ENCODE results near the gene KIF26B. TPM values are rescaled to one million over a fixed set of nuclear protein-coding genes. Genes with fewer than 3 reads are reported as not detected.
A peak's percentile ranks its signal among the peaks of the same experiment; 100 is the strongest.

The KIF26B gene
- total RNA-seq, 1 experiment from 2014 or later: 1.2 TPM

DNA sequence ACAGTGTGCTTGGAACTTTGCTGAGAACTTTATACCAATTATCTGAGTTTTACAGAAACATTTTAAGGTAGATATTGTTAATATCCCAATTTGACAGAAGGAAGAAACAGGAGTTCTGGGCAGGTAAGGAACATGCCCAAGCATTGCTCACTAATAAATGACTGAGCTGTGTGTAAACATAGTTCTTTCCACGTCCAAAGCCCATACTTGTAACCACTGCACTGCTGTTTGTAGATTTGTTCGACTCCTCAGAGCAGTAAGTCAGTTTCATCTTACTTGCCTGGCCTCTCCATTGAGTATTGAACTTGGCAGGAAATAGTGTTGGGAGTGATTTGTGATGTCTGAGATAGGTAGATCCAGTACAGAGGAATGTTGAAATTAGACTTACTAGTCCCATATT lies 335.1 kb downstream of the KIF26B start (continued):
- TF ChIP-seq, protein P1, sequence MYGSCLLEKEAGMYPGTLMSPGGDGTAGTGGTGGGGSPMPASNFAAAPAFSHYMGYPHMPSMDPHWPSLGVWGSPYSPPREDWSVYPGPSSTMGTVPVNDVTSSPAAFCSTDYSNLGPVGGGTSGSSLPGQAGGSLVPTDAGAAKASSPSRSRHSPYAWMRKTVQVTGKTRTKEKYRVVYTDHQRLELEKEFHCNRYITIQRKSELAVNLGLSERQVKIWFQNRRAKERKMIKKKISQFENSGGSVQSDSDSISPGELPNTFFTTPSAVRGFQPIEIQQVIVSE (CRISPR knock-in tag; IDR thresholded peaks at IDR 0.05; ENCODE audit: borderline replicate concordance): no peak
- TF ChIP-seq, protein P2, sequence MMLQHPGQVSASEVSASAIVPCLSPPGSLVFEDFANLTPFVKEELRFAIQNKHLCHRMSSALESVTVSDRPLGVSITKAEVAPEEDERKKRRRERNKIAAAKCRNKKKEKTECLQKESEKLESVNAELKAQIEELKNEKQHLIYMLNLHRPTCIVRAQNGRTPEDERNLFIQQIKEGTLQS (CRISPR knock-in tag; conservative IDR thresholded peaks at IDR 0.05): no peak
- TF ChIP-seq ZNF232 (CRISPR knock-in tag; IDR thresholded peaks at IDR 0.05) (no peak), NR2C2 (CRISPR knock-in tag; IDR thresholded peaks at IDR 0.05) (no peak), PRRX2 (CRISPR knock-in tag; IDR thresholded peaks at IDR 0.05) (no peak), ZNF396 (CRISPR knock-in tag; IDR thresholded peaks at IDR 0.05; ENCODE audit: borderline replicate concordance) (no peak), TEAD4 (CRISPR knock-in tag; IDR thresholded peaks at IDR 0.05) (no peak), ZNF671 (CRISPR knock-in tag; IDR thresholded peaks at IDR 0.05) (no peak)
- TF ChIP-seq, protein P3, sequence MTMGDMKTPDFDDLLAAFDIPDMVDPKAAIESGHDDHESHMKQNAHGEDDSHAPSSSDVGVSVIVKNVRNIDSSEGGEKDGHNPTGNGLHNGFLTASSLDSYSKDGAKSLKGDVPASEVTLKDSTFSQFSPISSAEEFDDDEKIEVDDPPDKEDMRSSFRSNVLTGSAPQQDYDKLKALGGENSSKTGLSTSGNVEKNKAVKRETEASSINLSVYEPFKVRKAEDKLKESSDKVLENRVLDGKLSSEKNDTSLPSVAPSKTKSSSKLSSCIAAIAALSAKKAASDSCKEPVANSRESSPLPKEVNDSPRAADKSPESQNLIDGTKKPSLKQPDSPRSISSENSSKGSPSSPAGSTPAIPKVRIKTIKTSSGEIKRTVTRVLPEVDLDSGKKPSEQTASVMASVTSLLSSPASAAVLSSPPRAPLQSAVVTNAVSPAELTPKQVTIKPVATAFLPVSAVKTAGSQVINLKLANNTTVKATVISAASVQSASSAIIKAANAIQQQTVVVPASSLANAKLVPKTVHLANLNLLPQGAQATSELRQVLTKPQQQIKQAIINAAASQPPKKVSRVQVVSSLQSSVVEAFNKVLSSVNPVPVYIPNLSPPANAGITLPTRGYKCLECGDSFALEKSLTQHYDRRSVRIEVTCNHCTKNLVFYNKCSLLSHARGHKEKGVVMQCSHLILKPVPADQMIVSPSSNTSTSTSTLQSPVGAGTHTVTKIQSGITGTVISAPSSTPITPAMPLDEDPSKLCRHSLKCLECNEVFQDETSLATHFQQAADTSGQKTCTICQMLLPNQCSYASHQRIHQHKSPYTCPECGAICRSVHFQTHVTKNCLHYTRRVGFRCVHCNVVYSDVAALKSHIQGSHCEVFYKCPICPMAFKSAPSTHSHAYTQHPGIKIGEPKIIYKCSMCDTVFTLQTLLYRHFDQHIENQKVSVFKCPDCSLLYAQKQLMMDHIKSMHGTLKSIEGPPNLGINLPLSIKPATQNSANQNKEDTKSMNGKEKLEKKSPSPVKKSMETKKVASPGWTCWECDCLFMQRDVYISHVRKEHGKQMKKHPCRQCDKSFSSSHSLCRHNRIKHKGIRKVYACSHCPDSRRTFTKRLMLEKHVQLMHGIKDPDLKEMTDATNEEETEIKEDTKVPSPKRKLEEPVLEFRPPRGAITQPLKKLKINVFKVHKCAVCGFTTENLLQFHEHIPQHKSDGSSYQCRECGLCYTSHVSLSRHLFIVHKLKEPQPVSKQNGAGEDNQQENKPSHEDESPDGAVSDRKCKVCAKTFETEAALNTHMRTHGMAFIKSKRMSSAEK (CRISPR knock-in tag; IDR thresholded peaks at IDR 0.05; ENCODE audit: borderline replicate concordance): no peak
- TF ChIP-seq, protein P4, sequence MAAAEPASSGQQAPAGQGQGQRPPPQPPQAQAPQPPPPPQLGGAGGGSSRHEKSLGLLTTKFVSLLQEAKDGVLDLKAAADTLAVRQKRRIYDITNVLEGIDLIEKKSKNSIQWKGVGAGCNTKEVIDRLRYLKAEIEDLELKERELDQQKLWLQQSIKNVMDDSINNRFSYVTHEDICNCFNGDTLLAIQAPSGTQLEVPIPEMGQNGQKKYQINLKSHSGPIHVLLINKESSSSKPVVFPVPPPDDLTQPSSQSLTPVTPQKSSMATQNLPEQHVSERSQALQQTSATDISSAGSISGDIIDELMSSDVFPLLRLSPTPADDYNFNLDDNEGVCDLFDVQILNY (CRISPR knock-in tag; IDR thresholded peaks at IDR 0.05): no peak
- TF ChIP-seq, protein P5, sequence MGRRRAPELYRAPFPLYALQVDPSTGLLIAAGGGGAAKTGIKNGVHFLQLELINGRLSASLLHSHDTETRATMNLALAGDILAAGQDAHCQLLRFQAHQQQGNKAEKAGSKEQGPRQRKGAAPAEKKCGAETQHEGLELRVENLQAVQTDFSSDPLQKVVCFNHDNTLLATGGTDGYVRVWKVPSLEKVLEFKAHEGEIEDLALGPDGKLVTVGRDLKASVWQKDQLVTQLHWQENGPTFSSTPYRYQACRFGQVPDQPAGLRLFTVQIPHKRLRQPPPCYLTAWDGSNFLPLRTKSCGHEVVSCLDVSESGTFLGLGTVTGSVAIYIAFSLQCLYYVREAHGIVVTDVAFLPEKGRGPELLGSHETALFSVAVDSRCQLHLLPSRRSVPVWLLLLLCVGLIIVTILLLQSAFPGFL (CRISPR knock-in tag; IDR thresholded peaks at IDR 0.05; ENCODE audit: borderline replicate concordance): no peak

DNA sequence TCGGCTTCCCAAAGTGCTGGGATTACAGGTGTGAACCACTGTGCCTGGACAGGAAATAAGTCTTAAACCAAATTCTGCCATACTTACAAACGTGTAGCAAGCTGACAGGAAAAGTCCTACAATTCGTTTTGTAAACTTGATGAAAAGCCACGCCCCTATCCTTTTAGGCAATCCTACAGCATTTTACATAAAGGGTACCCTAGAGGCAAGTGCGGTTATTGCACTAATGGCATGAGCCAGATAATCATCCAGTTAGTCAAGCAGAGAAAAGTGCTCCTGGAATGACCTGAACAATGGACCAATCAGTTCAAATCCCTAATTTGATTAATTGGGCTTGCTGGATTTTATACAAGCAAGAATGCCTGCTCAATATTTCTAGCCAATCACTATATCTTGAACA lies 338.2 kb downstream of the KIF26B start:
- no peaks in the 10 kb centered on the region for H3K27me3 Mint-ChIP-seq (ENCODE audit: low read depth)
- H3K4me1 Mint-ChIP-seq: peaks cover 20% of the 10 kb centered on the region
- ATAC-seq (peak; percentile 78), DNase-seq (ENCODE audit: low spot score) (no peak)
- no peak overlapping the region for H3K4me3 Mint-ChIP-seq
- ChIA-PET CTCF (no interaction called here), POLR2A (no interaction called here)
- peaks cover 4% of the 10 kb centered on the region; the same call in 1 of the 2 replicates for H3K36me3 Mint-ChIP-seq
- H3K9me3 Mint-ChIP-seq: peaks cover 29% of the 10 kb centered on the region
- H3K27ac Mint-ChIP-seq: no peak overlapping the region
- TF ChIP-seq, protein P6, sequence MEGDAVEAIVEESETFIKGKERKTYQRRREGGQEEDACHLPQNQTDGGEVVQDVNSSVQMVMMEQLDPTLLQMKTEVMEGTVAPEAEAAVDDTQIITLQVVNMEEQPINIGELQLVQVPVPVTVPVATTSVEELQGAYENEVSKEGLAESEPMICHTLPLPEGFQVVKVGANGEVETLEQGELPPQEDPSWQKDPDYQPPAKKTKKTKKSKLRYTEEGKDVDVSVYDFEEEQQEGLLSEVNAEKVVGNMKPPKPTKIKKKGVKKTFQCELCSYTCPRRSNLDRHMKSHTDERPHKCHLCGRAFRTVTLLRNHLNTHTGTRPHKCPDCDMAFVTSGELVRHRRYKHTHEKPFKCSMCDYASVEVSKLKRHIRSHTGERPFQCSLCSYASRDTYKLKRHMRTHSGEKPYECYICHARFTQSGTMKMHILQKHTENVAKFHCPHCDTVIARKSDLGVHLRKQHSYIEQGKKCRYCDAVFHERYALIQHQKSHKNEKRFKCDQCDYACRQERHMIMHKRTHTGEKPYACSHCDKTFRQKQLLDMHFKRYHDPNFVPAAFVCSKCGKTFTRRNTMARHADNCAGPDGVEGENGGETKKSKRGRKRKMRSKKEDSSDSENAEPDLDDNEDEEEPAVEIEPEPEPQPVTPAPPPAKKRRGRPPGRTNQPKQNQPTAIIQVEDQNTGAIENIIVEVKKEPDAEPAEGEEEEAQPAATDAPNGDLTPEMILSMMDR (IDR thresholded peaks at IDR 0.05): peak; percentile 38; the same call in 1 of the 2 replicates
- TF ChIP-seq SOX15 (CRISPR knock-in tag; IDR thresholded peaks at IDR 0.05): no peak

DNA sequence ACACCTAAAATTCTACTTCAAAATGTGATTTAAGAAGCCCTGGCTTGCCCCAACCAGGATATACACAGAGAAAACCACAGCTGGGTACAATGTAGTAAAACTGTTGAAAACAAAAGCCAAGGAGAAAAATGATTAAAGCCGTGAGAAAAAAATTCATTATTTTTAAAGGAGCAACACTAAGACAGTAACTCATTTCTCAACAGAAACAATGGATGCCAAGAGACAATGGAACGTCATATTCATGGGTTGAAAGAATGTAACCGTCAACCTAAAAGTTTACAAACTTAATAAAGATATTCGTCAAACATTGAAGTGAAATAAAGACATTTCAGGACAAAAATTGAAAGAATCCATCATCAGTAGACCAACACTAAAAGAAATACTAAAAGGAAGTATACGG lies 340.9 kb downstream of the KIF26B start:
- Mint-ChIP-seq H3K27me3 (ENCODE audit: low read depth) (no peaks in the 10 kb centered on the region), H3K27ac (no peak overlapping the region), H3K4me1 (no peaks in the 10 kb centered on the region), H3K4me3 (no peak overlapping the region), H3K9me3 (peaks cover 27% of the 10 kb centered on the region), H3K36me3 (peaks cover 2% of the 10 kb centered on the region; the same call in 1 of the 2 replicates)
- ChIA-PET POLR2A (no interaction called here), CTCF (no interaction called here)
- TF ChIP-seq NR3C1 (CRISPR knock-in tag; conservative IDR thresholded peaks at IDR 0.05; ENCODE audit: low read depth): no peak
- TF ChIP-seq JUN (CRISPR knock-in tag; IDR thresholded peaks at IDR 0.05): no peak
- TF ChIP-seq ZNF317 (CRISPR knock-in tag; IDR thresholded peaks at IDR 0.05; ENCODE audit: borderline replicate concordance, low read depth): peak; percentile 81; the same call in 1 of the 2 replicates
- DNase-seq (ENCODE audit: low spot score) (no peak), ATAC-seq (no peak)
